Fibroblast of lung (primary cell): Measurements from ENCODE around the gene DERL3. TPM values are rescaled to one million over a fixed set of nuclear protein-coding genes. Genes with fewer than 3 reads are reported as not detected.

ENCODE experiments used
- DNase-seq, 2 donors: peaks; one replicate each; pipeline versions ENCODE4 v3.0.0 to v3.0.0-alpha.2; 2010; ENCODE audit warnings: low read depth in 2 of 2
- H2AFZ ChIP-seq: 2 replicates; pipeline ENCODE4 v1.5.1; 2012; ENCODE audit warnings: low read length, control low read depth, inconsistent platforms
- H3K27ac ChIP-seq: 2 replicates; pipeline ENCODE4 v1.5.1; 2011; ENCODE audit warnings: low read length, control low read depth; ENCODE audit not compliant: insufficient read depth
- H3K27me3 ChIP-seq: 2 replicates; pipeline ENCODE4 v1.5.1; 2011; ENCODE audit warnings: mild to moderate bottlenecking, low read length; ENCODE audit not compliant: control insufficient read depth, insufficient read depth
- H3K36me3 ChIP-seq: 2 replicates; pipeline ENCODE4 v1.5.1; 2011; ENCODE audit warnings: low read length; ENCODE audit not compliant: control insufficient read depth, insufficient read depth
- H3K4me1 ChIP-seq: 2 replicates; pipeline ENCODE4 v1.5.1; 2011; ENCODE audit warnings: low read length; ENCODE audit not compliant: control insufficient read depth, insufficient read depth; ENCODE audit errors: extremely low read depth
- H3K4me2 ChIP-seq: 2 replicates; pipeline ENCODE4 v1.5.1; 2011; ENCODE audit warnings: low read length, control low read depth; ENCODE audit not compliant: insufficient read depth; ENCODE audit errors: extremely low read depth
- H3K4me3 ChIP-seq, 4 experiments: fragments of 200-600 bp in 1 of 4; sonication (generic) in 1 of 4; replicated peaks in 1 of 4; 2 replicates each; pipeline ENCODE4 v1.5.1; 2011 to 2016; ENCODE audit warnings: low read length in 4 of 4, low read depth in 3 of 4, mild to moderate bottlenecking in 3 of 4, control low read depth in 2 of 4, inconsistent platforms in 1 of 4, mixed read lengths in 1 of 4; ENCODE audit not compliant: insufficient read depth in 1 of 4; ENCODE audit errors: control extremely low read depth in 1 of 4
- H3K79me2 ChIP-seq: 2 replicates; pipeline ENCODE4 v1.5.1; 2012; ENCODE audit warnings: mild to moderate bottlenecking, low read length, inconsistent platforms; ENCODE audit not compliant: control insufficient read depth, insufficient read depth
- H3K9ac ChIP-seq: 2 replicates; pipeline ENCODE4 v1.5.1; 2011; ENCODE audit warnings: mild to moderate bottlenecking, low read length, control low read depth; ENCODE audit not compliant: insufficient read depth
- H3K9me3 ChIP-seq: 2 replicates; pipeline ENCODE4 v1.5.1; 2012; ENCODE audit warnings: low read depth, low read length; ENCODE audit not compliant: control insufficient read depth, insufficient read depth
- H4K20me1 ChIP-seq: 2 replicates; pipeline ENCODE4 v1.5.1; 2011; ENCODE audit warnings: low read length; ENCODE audit not compliant: control insufficient read depth, insufficient read depth; ENCODE audit errors: extremely low read depth
- CTCF ChIP-seq, 2 donors: IDR thresholded peaks in 1 of 2; conservative IDR thresholded peaks in 1 of 2; 1 replicate in 1 of 2; 2 replicates in 1 of 2; pipeline ENCODE4 v1.5.1; 2011 to 2012; ENCODE audit warnings: low read length in 2 of 2, control low read depth in 1 of 2, inconsistent platforms in 1 of 2, low read depth in 1 of 2, mild to moderate bottlenecking in 1 of 2
- EZH2 ChIP-seq: IDR thresholded peaks from 2 replicates; pipeline ENCODE4 v1.5.1; 2012; ENCODE audit warnings: low read length, control low read depth, mild to moderate bottlenecking; ENCODE audit errors: missing control alignments
- polyA plus RNA-seq, 2 donors: library from polyadenylated mRNA; depleted of rRNA in 1 of 2; stranded (reverse) in 1 of 2; unstranded in 1 of 2; fragments of >200 nt; gene quantifications; 2 replicates each; pipeline ENCODE4 v1.2.1, GENCODE V29; 2011 to 2012; ENCODE audit warnings: missing spikeins in 1 of 2
- total RNA-seq: library from RNA; depleted of rRNA; stranded (reverse); fragments of >200 nt; gene quantifications from 2 replicates; pipeline ENCODE4 v1.2.1, GENCODE V29; 2014

The DERL3 gene
- total and polyA plus RNA-seq, 2 donors (not counting 1 experiment from before 2014, with no cell fraction given): 0.42 to 0.50 TPM

GRCh38 chr22:23841292-23841691 is 2.5 kb upstream of the DERL3 start:
- no peaks in the 10 kb centered on the region for H3K36me3 ChIP-seq
- H3K27me3 ChIP-seq: no peaks in the 10 kb centered on the region
- H3K4me2 ChIP-seq: no peak overlapping the region
- H3K9ac ChIP-seq: no peak overlapping the region
- no peaks in the 10 kb centered on the region for H4K20me1 ChIP-seq
- H3K4me1 ChIP-seq: peaks cover 3% of the 10 kb centered on the region
- no peaks in the 10 kb centered on the region for H3K9me3 ChIP-seq
- TF ChIP-seq EZH2 (no peak), CTCF (conservative IDR thresholded peaks at IDR 0.05 in 1 of 2, IDR thresholded peaks at IDR 0.05 in 1 of 2; ENCODE audit: low read depth in 1 of 2, low read length in 2 of 2) (no peak)
- H3K27ac ChIP-seq: no peak overlapping the region
- H3K4me3 ChIP-seq: no peak overlapping the region
- no peaks in the 10 kb centered on the region for H3K79me2 ChIP-seq
- DNase-seq: no peak
- no peak overlapping the region for H2AFZ ChIP-seq

- no peaks in the 10 kb centered on the region for H3K79me2 ChIP-seq
- H2AFZ ChIP-seq: no peak overlapping the region
- no peak for DNase-seq
- no peaks in the 10 kb centered on the region for H3K27me3 ChIP-seq
- no peaks in the 10 kb centered on the region for H4K20me1 ChIP-seq
- no peak overlapping the region for H3K4me3 ChIP-seq
- TF ChIP-seq CTCF (conservative IDR thresholded peaks at IDR 0.05 in 1 of 2, IDR thresholded peaks at IDR 0.05 in 1 of 2; ENCODE audit: low read depth in 1 of 2, low read length in 2 of 2): no peak
- no peak for TF ChIP-seq EZH2
- H3K9me3 ChIP-seq: no peaks in the 10 kb centered on the region
- no peaks in the 10 kb centered on the region for H3K4me1 ChIP-seq
- H3K9ac ChIP-seq: no peak overlapping the region
- no peak overlapping the region for H3K27ac ChIP-seq
- no peak overlapping the region for H3K4me2 ChIP-seq
- H3K36me3 ChIP-seq: peaks cover 5% of the 10 kb centered on the region
Measured at GRCh38 chr22:23840026-23840425, 1.2 kb upstream of the DERL3 start.

- Histone ChIP-seq H3K79me2 (no peaks in the 10 kb centered on the region), H3K36me3 (peaks cover 14% of the 10 kb centered on the region), H3K4me2 (no peak overlapping the region), H4K20me1 (no peaks in the 10 kb centered on the region), H2AFZ (no peak overlapping the region), H3K27ac (no peak overlapping the region), H3K9me3 (no peaks in the 10 kb centered on the region), H3K27me3 (no peaks in the 10 kb centered on the region), H3K4me1 (no peaks in the 10 kb centered on the region), H3K9ac (no peak overlapping the region), H3K4me3 (no peak overlapping the region)
- no peak for DNase-seq
- no peak for TF ChIP-seq CTCF (conservative IDR thresholded peaks at IDR 0.05 in 1 of 2, IDR thresholded peaks at IDR 0.05 in 1 of 2; ENCODE audit: low read depth in 1 of 2, low read length in 2 of 2)
- TF ChIP-seq EZH2: no peak
Measured at GRCh38 chr22:23837911-23838680, 710 bp downstream of the DERL3 start.
